ENCODE data around the gene COL23A1. TPM values are rescaled to one million over a fixed set of nuclear protein-coding genes. Genes with fewer than 3 reads are reported as not detected.

The COL23A1 gene
- total RNA-seq, 1 donor from 2014 or later, result not detected

DNA sequence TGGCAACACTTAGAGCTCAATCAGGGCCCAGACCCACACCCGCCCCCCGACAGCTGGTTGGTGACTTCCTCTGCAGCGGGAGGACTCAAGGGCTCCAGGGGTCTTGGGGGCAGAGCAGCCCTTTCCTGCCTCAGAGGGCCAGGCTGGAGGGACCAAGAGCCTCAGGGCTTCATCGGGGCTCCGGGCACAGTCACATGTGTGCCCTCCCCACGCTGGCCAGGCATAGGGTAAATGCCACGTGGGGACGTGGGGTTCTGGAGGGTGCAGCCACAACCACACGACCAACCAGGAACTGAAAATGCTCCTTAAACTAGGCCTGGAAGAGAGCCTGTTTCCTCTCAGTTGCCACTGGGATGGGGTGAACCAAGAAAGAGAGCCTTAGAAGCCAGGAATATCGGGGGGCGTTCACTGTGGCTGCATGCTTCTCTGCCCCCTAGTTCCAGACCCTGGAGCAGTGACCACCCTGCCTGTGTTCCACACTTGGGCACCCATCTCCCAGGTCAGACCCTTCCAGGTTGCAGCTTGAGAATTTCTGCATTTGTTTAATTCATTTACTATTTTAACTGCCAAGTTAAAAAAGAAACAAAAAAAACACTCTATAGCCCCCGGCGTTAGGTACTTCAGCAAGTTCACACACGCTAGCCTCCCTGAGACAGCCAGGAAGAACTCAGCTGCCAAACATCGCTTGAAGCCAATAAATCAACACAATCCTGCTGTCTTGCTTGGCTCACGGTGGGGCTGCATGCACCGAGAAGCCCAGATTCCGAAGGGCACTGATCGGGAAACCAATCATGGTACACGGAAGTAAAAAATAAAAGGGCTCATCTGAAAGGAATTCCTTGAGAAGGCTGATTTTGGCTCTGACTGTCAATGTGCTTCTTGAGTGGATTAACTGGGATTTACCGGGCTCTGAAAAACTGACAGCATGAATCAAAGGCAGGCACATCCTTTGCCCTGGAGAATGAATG lies 301.5 kb downstream of the COL23A1 start:
- H3K27me3 Mint-ChIP-seq (ENCODE audit: low read depth), result no peaks in the 10 kb centered on the region
- H3K4me1 Mint-ChIP-seq (ENCODE audit: low read depth), result no peaks in the 10 kb centered on the region
- no peak overlapping the region for H3K27ac Mint-ChIP-seq
- intact Hi-C loops (cut with micrococcal nuclease), result no loop called here
- peaks cover 5% of the 10 kb centered on the region for H3K9me3 Mint-ChIP-seq
- no peak for DNase-seq (ENCODE audit: low spot score)
- no peak overlapping the region for H3K4me3 Mint-ChIP-seq (ENCODE audit: low read depth)
- no peaks in the 10 kb centered on the region for H3K36me3 Mint-ChIP-seq (ENCODE audit: low read depth)

DNA sequence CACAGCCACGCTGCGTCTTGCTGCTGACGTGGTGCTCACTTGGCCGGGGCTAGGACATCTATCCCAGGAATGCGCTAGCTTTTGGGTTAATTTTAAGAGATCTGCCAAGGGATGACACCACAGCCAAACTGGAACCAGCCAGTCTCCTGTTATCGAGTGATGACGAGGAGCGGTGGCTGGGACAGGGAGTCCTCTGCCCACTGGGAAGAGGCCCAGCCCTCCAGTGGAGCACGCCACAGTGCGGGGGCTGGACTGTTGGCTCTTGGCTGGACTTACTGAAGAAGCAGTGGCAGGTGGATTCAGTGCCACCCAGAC lies 302.4 kb downstream of the COL23A1 start:
- intact Hi-C loops (cut with micrococcal nuclease), result no loop called here
- no peak overlapping the region for H3K27ac Mint-ChIP-seq
- no peak overlapping the region for H3K4me3 Mint-ChIP-seq (ENCODE audit: low read depth)
- no peaks in the 10 kb centered on the region for H3K27me3 Mint-ChIP-seq (ENCODE audit: low read depth)
- no peak for DNase-seq (ENCODE audit: low spot score)
- H3K9me3 Mint-ChIP-seq, result peaks cover 12% of the 10 kb centered on the region
- no peaks in the 10 kb centered on the region for H3K36me3 Mint-ChIP-seq (ENCODE audit: low read depth)
- H3K4me1 Mint-ChIP-seq (ENCODE audit: low read depth), result no peaks in the 10 kb centered on the region

- H3K27me3 Mint-ChIP-seq (ENCODE audit: low read depth), result no peaks in the 10 kb centered on the region
- no peaks in the 10 kb centered on the region for H3K4me1 Mint-ChIP-seq (ENCODE audit: low read depth)
- H3K36me3 Mint-ChIP-seq (ENCODE audit: low read depth), result no peaks in the 10 kb centered on the region
- no peak for DNase-seq (ENCODE audit: low spot score)
- H3K4me3 Mint-ChIP-seq (ENCODE audit: low read depth), result no peak overlapping the region
- intact Hi-C loops (cut with micrococcal nuclease), result no loop called here
- peaks cover 12% of the 10 kb centered on the region for H3K9me3 Mint-ChIP-seq
- H3K27ac Mint-ChIP-seq, result no peak overlapping the region
Measured at GRCh38 chr5:178287091-178287790, 303.0 kb downstream of the COL23A1 start.

- no peak overlapping the region for H3K27ac Mint-ChIP-seq
- H3K4me3 Mint-ChIP-seq (ENCODE audit: low read depth), result no peak overlapping the region
Measured at GRCh38 chr5:178286226-178287090, 303.7 kb downstream of the COL23A1 start.

DNA sequence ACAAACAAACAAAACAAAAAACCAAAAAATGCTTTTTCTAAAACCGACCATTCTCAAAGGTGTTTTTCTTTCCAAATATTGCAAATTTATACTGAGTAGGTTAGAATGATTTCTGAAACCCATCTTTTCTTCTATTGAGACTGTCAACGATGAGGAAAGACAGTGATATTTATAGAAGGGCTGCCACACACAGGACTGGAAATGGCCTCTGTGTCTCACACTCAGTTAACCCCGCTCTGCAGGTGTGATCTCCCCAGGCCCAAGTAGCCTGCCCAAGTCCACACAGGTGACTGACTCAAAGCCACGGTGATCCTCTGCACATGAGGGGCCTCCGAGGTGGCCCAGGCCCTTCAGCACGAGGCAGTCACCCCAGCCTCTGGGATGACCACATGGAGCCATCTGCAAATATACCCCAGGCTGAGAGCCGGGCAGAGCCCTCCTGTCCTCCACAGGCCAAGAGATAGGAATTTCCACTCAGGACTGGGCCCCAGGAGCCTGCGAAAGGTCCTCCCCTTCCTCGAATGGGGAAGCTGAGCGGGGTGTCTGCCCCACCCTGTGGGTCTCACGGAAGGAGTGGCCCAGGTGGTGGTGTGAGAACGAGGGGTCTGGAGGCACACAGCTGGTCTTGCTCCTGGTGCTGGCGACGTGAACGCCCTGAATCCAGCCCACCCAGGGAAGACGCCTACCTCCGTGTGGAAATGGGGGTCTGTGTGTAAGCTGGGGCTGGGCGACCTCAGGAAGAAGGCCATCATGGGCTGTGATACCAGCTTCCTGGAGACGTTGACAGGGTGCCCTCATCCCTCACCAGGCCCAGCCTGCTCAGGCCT lies 304.6 kb downstream of the COL23A1 start:
- intact Hi-C loops (cut with micrococcal nuclease), result no loop called here
- H3K27me3 Mint-ChIP-seq (ENCODE audit: low read depth), result no peaks in the 10 kb centered on the region
- no peaks in the 10 kb centered on the region for H3K36me3 Mint-ChIP-seq (ENCODE audit: low read depth)
- no peak overlapping the region for H3K27ac Mint-ChIP-seq
- H3K9me3 Mint-ChIP-seq, result peaks cover 12% of the 10 kb centered on the region
- H3K4me1 Mint-ChIP-seq (ENCODE audit: low read depth), result no peaks in the 10 kb centered on the region
- no peak overlapping the region for H3K4me3 Mint-ChIP-seq (ENCODE audit: low read depth)
- DNase-seq (ENCODE audit: low spot score), result no peak

More at GRCh38 chr5:178286226-178287090, 303.7 kb downstream of the COL23A1 start:
- H3K4me1 Mint-ChIP-seq (ENCODE audit: low read depth), result no peaks in the 10 kb centered on the region
- intact Hi-C loops (cut with micrococcal nuclease), result no loop called here
- DNase-seq (ENCODE audit: low spot score), result no peak
- peaks cover 12% of the 10 kb centered on the region for H3K9me3 Mint-ChIP-seq
- no peaks in the 10 kb centered on the region for H3K36me3 Mint-ChIP-seq (ENCODE audit: low read depth)
- no peaks in the 10 kb centered on the region for H3K27me3 Mint-ChIP-seq (ENCODE audit: low read depth)

DNA sequence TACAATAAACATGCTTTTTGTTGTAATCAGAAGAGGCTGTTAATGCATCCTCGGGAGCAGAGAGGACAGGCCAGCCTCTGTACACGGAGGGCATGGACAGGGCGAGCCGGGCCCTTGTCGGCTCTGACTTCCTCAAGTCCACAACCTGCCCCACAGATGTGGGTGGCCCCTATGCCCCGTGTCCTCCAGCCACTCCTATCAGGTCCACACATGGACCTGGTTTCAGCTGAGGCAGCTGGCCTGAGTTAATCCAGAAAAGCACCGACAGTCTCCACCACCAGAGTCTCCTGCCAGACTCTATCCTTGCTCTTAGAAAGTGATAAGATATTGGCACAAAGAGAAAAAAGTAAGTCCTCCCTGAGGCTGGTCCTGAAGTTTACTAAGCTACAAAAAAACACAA lies 305.2 kb downstream of the COL23A1 start:
- H3K9me3 Mint-ChIP-seq, result peaks cover 12% of the 10 kb centered on the region
- DNase-seq (ENCODE audit: low spot score), result no peak
- intact Hi-C loops (cut with micrococcal nuclease), result loop anchor here (5.0 kb wide), 1 partner anchor 267 kb away; no protein-coding TSS in a partner anchor
- H3K4me3 Mint-ChIP-seq (ENCODE audit: low read depth), result no peak overlapping the region
- H3K27me3 Mint-ChIP-seq (ENCODE audit: low read depth), result no peaks in the 10 kb centered on the region
- H3K27ac Mint-ChIP-seq, result no peak overlapping the region
- H3K36me3 Mint-ChIP-seq (ENCODE audit: low read depth), result no peaks in the 10 kb centered on the region
- H3K4me1 Mint-ChIP-seq (ENCODE audit: low read depth), result no peaks in the 10 kb centered on the region

DNA sequence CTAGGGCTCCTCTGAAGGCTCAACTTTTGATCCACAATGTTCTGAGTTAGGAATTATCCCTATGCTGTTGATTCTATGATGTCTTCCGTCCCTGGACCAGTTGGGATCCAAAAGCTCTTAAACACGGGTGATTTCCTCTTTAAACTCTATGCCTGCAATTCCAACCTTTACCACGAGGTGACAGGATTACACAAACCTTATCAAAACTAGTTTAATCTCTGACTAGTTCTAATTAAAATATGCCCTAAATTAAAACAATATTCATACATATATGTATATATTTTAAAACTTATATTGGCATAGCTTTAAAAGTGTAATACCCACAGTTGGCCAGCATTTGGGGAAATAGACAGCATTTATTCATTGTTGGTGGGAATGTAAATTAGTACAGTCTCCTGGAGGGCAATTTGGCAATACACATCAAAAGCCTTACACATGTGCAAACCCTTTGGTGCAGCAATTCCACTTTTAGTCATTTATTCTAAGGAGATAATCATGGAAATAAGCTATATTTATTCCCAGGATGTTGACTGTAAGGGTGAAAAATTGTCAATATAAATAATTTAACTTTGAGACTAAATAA lies 306.0 kb downstream of the COL23A1 start:
- no peaks in the 10 kb centered on the region for H3K27me3 Mint-ChIP-seq (ENCODE audit: low read depth)
- H3K4me3 Mint-ChIP-seq (ENCODE audit: low read depth), result no peak overlapping the region
- H3K9me3 Mint-ChIP-seq, result peaks cover 12% of the 10 kb centered on the region
- intact Hi-C loops (cut with micrococcal nuclease), result loop anchor here (5.0 kb wide), 1 partner anchor 268 kb away; no protein-coding TSS in a partner anchor
- H3K27ac Mint-ChIP-seq, result no peak overlapping the region
- H3K36me3 Mint-ChIP-seq (ENCODE audit: low read depth), result no peaks in the 10 kb centered on the region
- peaks cover 2% of the 10 kb centered on the region for H3K4me1 Mint-ChIP-seq (ENCODE audit: low read depth)
- DNase-seq (ENCODE audit: low spot score), result no peak

- no peak overlapping the region for H3K27ac Mint-ChIP-seq
- no peaks in the 10 kb centered on the region for H3K27me3 Mint-ChIP-seq (ENCODE audit: low read depth)
- intact Hi-C loops (cut with micrococcal nuclease), result loop anchor here (5.0 kb wide), 1 partner anchor 269 kb away; no protein-coding TSS in a partner anchor
- peaks cover 2% of the 10 kb centered on the region for H3K4me1 Mint-ChIP-seq (ENCODE audit: low read depth)
- H3K36me3 Mint-ChIP-seq (ENCODE audit: low read depth), result no peaks in the 10 kb centered on the region
- no peak overlapping the region for H3K4me3 Mint-ChIP-seq (ENCODE audit: low read depth)
- peaks cover 12% of the 10 kb centered on the region for H3K9me3 Mint-ChIP-seq
- DNase-seq (ENCODE audit: low spot score), result no peak
Measured at GRCh38 chr5:178283520-178283919, 306.7 kb downstream of the COL23A1 start.

DNA sequence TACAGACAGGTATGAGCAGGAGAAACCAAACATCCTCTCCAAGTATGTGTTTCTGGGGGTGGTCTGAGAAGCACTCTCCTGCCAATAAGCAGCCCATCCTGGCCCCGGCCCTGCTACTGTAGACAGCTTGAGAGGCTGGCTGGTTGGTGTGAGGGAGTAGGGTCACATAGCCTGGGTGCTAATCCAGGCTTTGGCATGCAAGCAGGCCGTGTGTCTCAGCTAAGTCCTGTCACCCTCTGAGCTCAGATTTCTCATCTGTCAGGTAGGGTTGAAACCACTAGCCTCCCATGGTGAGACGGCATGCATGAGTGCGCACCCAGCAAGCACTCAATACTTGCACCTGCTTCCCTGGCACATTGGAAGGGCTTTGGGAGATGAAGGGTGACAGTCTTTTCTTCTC lies 307.8 kb downstream of the COL23A1 start:
- Mint-ChIP-seq H3K4me1 (ENCODE audit: low read depth) (peaks cover 2% of the 10 kb centered on the region), H3K9me3 (peaks cover 12% of the 10 kb centered on the region), H3K36me3 (ENCODE audit: low read depth) (no peaks in the 10 kb centered on the region), H3K27ac (no peak overlapping the region), H3K4me3 (ENCODE audit: low read depth) (no peak overlapping the region), H3K27me3 (ENCODE audit: low read depth) (peaks cover 2% of the 10 kb centered on the region)
- intact Hi-C loops (cut with micrococcal nuclease), result loop anchor here (5.0 kb wide), 1 partner anchor 270 kb away; no protein-coding TSS in a partner anchor
- DNase-seq (ENCODE audit: low spot score), result no peak

DNA sequence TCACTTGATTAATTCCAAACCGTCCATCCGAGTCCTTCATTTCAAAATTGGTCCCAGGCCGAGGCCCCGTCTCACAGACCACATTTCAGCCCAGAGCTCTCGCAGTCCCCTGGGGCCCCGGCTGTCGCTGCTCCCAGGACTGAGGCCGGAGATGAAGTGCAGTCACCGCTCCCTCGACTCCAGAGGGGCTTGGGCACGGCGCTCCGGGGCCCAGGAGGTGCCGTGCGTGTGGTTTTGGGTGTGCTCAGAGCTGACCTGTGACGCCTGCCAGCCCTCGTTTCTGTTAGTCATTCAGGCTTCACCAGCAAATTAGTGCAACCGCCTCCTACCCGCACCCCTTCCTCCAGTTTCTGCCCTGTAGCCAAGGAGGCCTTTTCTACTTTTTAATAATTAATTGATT lies 308.9 kb downstream of the COL23A1 start:
- Mint-ChIP-seq H3K36me3 (ENCODE audit: low read depth) (no peaks in the 10 kb centered on the region), H3K27me3 (ENCODE audit: low read depth) (peaks cover 2% of the 10 kb centered on the region), H3K27ac (no peak overlapping the region), H3K4me3 (ENCODE audit: low read depth) (no peak overlapping the region), H3K4me1 (ENCODE audit: low read depth) (peaks cover 2% of the 10 kb centered on the region), H3K9me3 (peaks cover 12% of the 10 kb centered on the region)
- no peak for DNase-seq (ENCODE audit: low spot score)
- intact Hi-C loops (cut with micrococcal nuclease), result loop anchor here (5.0 kb wide), 1 partner anchor 271 kb away; no protein-coding TSS in a partner anchor

- DNase-seq (ENCODE audit: low spot score), result no peak
- intact Hi-C loops (cut with micrococcal nuclease), result loop anchor here (5.0 kb wide), 1 partner anchor 272 kb away; no protein-coding TSS in a partner anchor
- H3K9me3 Mint-ChIP-seq, result peaks cover 12% of the 10 kb centered on the region
- H3K27me3 Mint-ChIP-seq (ENCODE audit: low read depth), result peaks cover 2% of the 10 kb centered on the region
- H3K36me3 Mint-ChIP-seq (ENCODE audit: low read depth), result no peaks in the 10 kb centered on the region
- peaks cover 2% of the 10 kb centered on the region for H3K4me1 Mint-ChIP-seq (ENCODE audit: low read depth)
- no peak overlapping the region for H3K27ac Mint-ChIP-seq
- no peak overlapping the region for H3K4me3 Mint-ChIP-seq (ENCODE audit: low read depth)
Measured at GRCh38 chr5:178280631-178281030, 309.6 kb downstream of the COL23A1 start.
